Adrenal gland (tissue), 12 donors: ENCODE results near the gene TSPAN4. TPM values are rescaled to one million over a fixed set of nuclear protein-coding genes. Genes with fewer than 3 reads are reported as not detected.

ENCODE experiments used
- DNase-seq, 7 donors: peaks; one replicate each; pipeline ENCODE4 v3.0.0-alpha.2; 2019 to 2020
- H3K27ac ChIP-seq, 5 donors: fragments of 200-600 bp; sonication (generic) in 4 of 5; 1 replicate in 3 of 5; 2 replicates in 2 of 5; pipeline versions ENCODE4 v1.5.1 to v1.8.0; 2016 to 2020; ENCODE audit warnings: mild to moderate bottlenecking in 1 of 5
- H3K27me3 ChIP-seq: fragments of 200-600 bp; 2 replicates; pipeline ENCODE4 v1.8.0; 2021
- H3K36me3 ChIP-seq, 2 donors: fragments of 200-600 bp; replicated peaks in 1 of 2; 1 replicate in 1 of 2; 2 replicates in 1 of 2; pipeline versions ENCODE4 v1.5.1 to v1.8.0; 2018 to 2022
- H3K4me1 ChIP-seq, 2 donors: fragments of 200-600 bp; replicated peaks in 1 of 2; 1 replicate in 1 of 2; 2 replicates in 1 of 2; pipeline versions ENCODE4 v1.5.1 to v1.8.0; 2018 to 2021
- H3K4me3 ChIP-seq, 4 donors: fragments of 200-600 bp; sonication (generic) in 3 of 4; one replicate each; pipeline ENCODE4 v1.5.1; 2016 to 2018
- H3K9me3 ChIP-seq, 3 donors: fragments of 200-600 bp; sonication (generic) in 1 of 3; replicated peaks in 1 of 3; 1 replicate in 2 of 3; 2 replicates in 1 of 3; pipeline versions ENCODE4 v1.5.1 to v1.8.0; 2016 to 2021
- CTCF ChIP-seq, 6 experiments: fragments of 450-650 bp in 4 of 6; fragments of 200-600 bp in 2 of 6; sonication (generic) in 1 of 6; IDR thresholded peaks; 1 replicate in 5 of 6; 2 replicates in 1 of 6; pipeline versions ENCODE4 v1.5.1 to v1.8.0; 2016 to 2021; ENCODE audit warnings: antibody characterized with exemption in 6 of 6, mild to moderate bottlenecking in 2 of 6, moderate library complexity in 1 of 6
- POLR2A ChIP-seq, 2 donors: fragments of 450-650 bp; IDR thresholded peaks; one replicate each; pipeline ENCODE4 v1.6.1; 2017; ENCODE audit warnings: antibody characterized with exemption in 2 of 2, mild to moderate bottlenecking in 2 of 2, moderate library complexity in 1 of 2
- WGBS, 4 donors: extraction: QIAGEN DNeasy Blood & Tissue Kit in 2 of 4; methylation state at CpG; one replicate each; pipeline versions ENCODE4 v1.1.5 to v1.1.7; 2013 to 2017; 5-methylcytosine and 5-hydroxymethylcytosine counted together
- intact Hi-C, 2 donors: fragments of 100-400 bp; cut with DNase I; formaldehyde crosslinking; loops; one replicate each; pipeline versions ENCODE4 v1.14.1 to v1.15.0; 2022 to 2023
- polyA plus RNA-seq, 3 donors: library from polyadenylated mRNA; stranded (reverse); fragments of 200-250 nt in 2 of 3; fragments of 350-450 nt in 1 of 3; fragmentation: Illumina TruSeq in 1 of 3; extraction: RNeasy Lipid Tissue Mini Kit (QIAGEN cat#74804) in 1 of 3; gene quantifications; one replicate each; pipeline ENCODE4 v1.2.3, GENCODE V29; 2013 to 2014
- total RNA-seq, 9 donors: library from RNA; depleted of rRNA in 4 of 9; stranded (reverse); fragments of >200 nt in 4 of 9; fragments of 120-200 nt in 1 of 9; fragmentation: NEBNext Ultra II Directional in 1 of 9; extraction: Animal tissue kit (Norgen Biotek cat#: 25700) in 1 of 9; gene quantifications; one replicate each; pipeline versions ENCODE4 v1.1.0 to v1.2.4, GENCODE V29; 2013 to 2023
- donor health status: healthy with polysubstance abuse.
- donor health status: Bipolar disorder and iron deficiency.
- donor health status: DM: yes; HTN: yes; CAD: no.
- donor health status: DM: no; HTN: no; CAD: no.
- donor health status: DM: no; HTN: no; CAD: no.
- donor health status: DM: yes; HTN: yes; CAD: no.

TSPAN4 gene
- total and polyA plus RNA-seq, 12 donors: 5.2 to 207 (median 53.5) TPM

- WGBS, 4 donors: 91 to 96% (median 94%) methylated on average over 5 to 11 of the region's 11 CpGs
- DNase-seq: no peak
- TF ChIP-seq POLR2A (IDR thresholded peaks at IDR 0.05) (no peak), CTCF (IDR thresholded peaks at IDR 0.05) (no peak)
- no peaks in the 10 kb centered on the region for H3K9me3 ChIP-seq
- no peaks in the 10 kb centered on the region for H3K4me1 ChIP-seq
- H3K27ac ChIP-seq: no peak overlapping the region
- no peak overlapping the region for H3K4me3 ChIP-seq
- intact Hi-C loops: no loop called here
- no peaks in the 10 kb centered on the region for H3K27me3 ChIP-seq
- H3K36me3 ChIP-seq: peaks cover 0 to 61% of the 10 kb centered on the region in 2 donors
Measured at GRCh38 chr11:899724-900123, 57.1 kb downstream of the TSPAN4 start.

GRCh38 chr11:900545-900944 is 57.9 kb downstream of the TSPAN4 start:
- intact Hi-C loops: no loop called here
- Histone ChIP-seq H3K4me1 (no peaks in the 10 kb centered on the region), H3K27ac (no peak overlapping the region), H3K9me3 (no peaks in the 10 kb centered on the region), H3K36me3 (peaks cover 0 to 61% of the 10 kb centered on the region in 2 donors), H3K4me3 (no peak overlapping the region), H3K27me3 (no peaks in the 10 kb centered on the region)
- 89 to 95% (median 94%) methylated on average over 2 to 7 of the region's 7 CpGs; no CpG with 5 or more reads in 1 of the 4 donors for whole genome bisulfite sequencing, 4 donors
- TF ChIP-seq POLR2A (IDR thresholded peaks at IDR 0.05) (no peak), CTCF (IDR thresholded peaks at IDR 0.05) (no peak)
- DNase-seq: no peak

GRCh38 chr11:901452-902061 is 58.9 kb downstream of the TSPAN4 start:
- H3K27me3 ChIP-seq: no peaks in the 10 kb centered on the region
- H3K4me3 ChIP-seq: no peak overlapping the region
- TF ChIP-seq POLR2A (IDR thresholded peaks at IDR 0.05): no peak
- no peaks in the 10 kb centered on the region for H3K9me3 ChIP-seq
- DNase-seq: no peak
- H3K27ac ChIP-seq: no peak overlapping the region
- H3K4me1 ChIP-seq: no peaks in the 10 kb centered on the region
- intact Hi-C loops: no loop called here
- 89 to 92% (median 89%) methylated on average over 11 to 19 of the region's 19 CpGs for WGBS, 4 donors
- peaks cover 0 to 61% of the 10 kb centered on the region in 2 donors for H3K36me3 ChIP-seq

GRCh38 chr11:904380-904779 is 61.7 kb downstream of the TSPAN4 start:
- 91 to 94% (median 94%) methylated on average over 2 to 7 of the region's 7 CpGs for WGBS, 4 donors
- no peak for DNase-seq
- no peak overlapping the region for H3K4me3 ChIP-seq
- H3K27ac ChIP-seq: no peak overlapping the region
- H3K9me3 ChIP-seq: no peaks in the 10 kb centered on the region
- peaks cover 0 to 50% of the 10 kb centered on the region in 2 donors for H3K36me3 ChIP-seq
- H3K4me1 ChIP-seq: peaks cover 0 to 3% of the 10 kb centered on the region in 2 donors
- TF ChIP-seq POLR2A (IDR thresholded peaks at IDR 0.05): no peak
- TF ChIP-seq CTCF (IDR thresholded peaks at IDR 0.05): no peak
- no peaks in the 10 kb centered on the region for H3K27me3 ChIP-seq
- intact Hi-C loops: no loop called here

GRCh38 chr11:905952-906351 is 63.3 kb downstream of the TSPAN4 start:
- Histone ChIP-seq H3K27me3 (no peaks in the 10 kb centered on the region), H3K4me1 (peaks cover 7 to 9% of the 10 kb centered on the region in 2 donors), H3K27ac (no peak overlapping the region), H3K4me3 (no peak overlapping the region), H3K36me3 (peaks cover 0 to 34% of the 10 kb centered on the region in 2 donors), H3K9me3 (no peaks in the 10 kb centered on the region)
- intact Hi-C loops: no loop called here
- DNase-seq: no peak
- TF ChIP-seq POLR2A (IDR thresholded peaks at IDR 0.05): no peak
- TF ChIP-seq CTCF (IDR thresholded peaks at IDR 0.05): no peak
- WGBS, 4 donors: 90 to 94% (median 92%) methylated on average over 7 of the region's 7 CpGs
